Caco-2 (cell line): ENCODE results near the gene CEACAM18. TPM values are rescaled to one million over a fixed set of nuclear protein-coding genes. Genes with fewer than 3 reads are reported as not detected.

Source experiments
- BruUV-seq: library from RNA; stranded (reverse); fragments of 400-500 nt; replicated peaks from 2 replicates; lab custom pipeline; 2021; lab: Mats Ljungman, UMichigan
- CTCF ChIA-PET: fragments of 300-600 bp; sonication (Branson Sonifier 250); formaldehyde crosslinking; loops from one replicate; lab custom pipeline; 2022; ENCODE audit warnings: antibody characterized with exemption; lab: Charles Lee
- POLR2A ChIA-PET: fragments of 300-600 bp; sonication (Branson Sonifier 250); formaldehyde crosslinking; loops from one replicate; lab custom pipeline; 2022; ENCODE audit warnings: antibody characterized with exemption; lab: Charles Lee
- DNase-seq, 2 experiments: peaks; one replicate each; pipeline versions ENCODE4 v3.0.0 to v3.0.0-alpha.2; 2020 to 2022
- H3K27me3 ChIP-seq: replicated peaks from 2 replicates; pipeline ENCODE4 v1.6.0; 2011; ENCODE audit warnings: low read length; ENCODE audit not compliant: control insufficient read depth, insufficient read depth
- H3K36me3 ChIP-seq: 2 replicates; pipeline ENCODE4 v1.5.1; 2011; ENCODE audit warnings: low read length; ENCODE audit not compliant: control insufficient read depth, insufficient read depth
- H3K4me1 ChIP-seq: fragments of 250-450 bp; sonication (Bioruptor Pico); 2 replicates; pipeline ENCODE4 v1.5.1; 2020; ENCODE audit warnings: mild to moderate bottlenecking
- H3K4me3 ChIP-seq: 2 replicates; pipeline ENCODE4 v1.5.1; 2011; ENCODE audit warnings: low read depth, mild to moderate bottlenecking, control low read depth, low read length
- H3K9me3 ChIP-seq: fragments of 250-450 bp; sonication (Bioruptor Pico); 2 replicates; pipeline ENCODE4 v1.5.1; 2020; ENCODE audit warnings: mild to moderate bottlenecking, moderate library complexity
- H3K27ac Mint-ChIP-seq: one replicate; pipeline ENCODE4 v1.8.0; 2022; ENCODE audit warnings: mixed read lengths; ENCODE audit not compliant: unreplicated experiment
- H3K27me3 Mint-ChIP-seq: one replicate; pipeline ENCODE4 v1.8.0; 2022; ENCODE audit warnings: mixed read lengths; ENCODE audit not compliant: insufficient read depth, unreplicated experiment
- H3K36me3 Mint-ChIP-seq: one replicate; pipeline ENCODE4 v1.8.0; 2022; ENCODE audit warnings: mild to moderate bottlenecking, mixed read lengths; ENCODE audit not compliant: insufficient read depth, unreplicated experiment
- H3K4me1 Mint-ChIP-seq: one replicate; pipeline ENCODE4 v1.8.0; 2022; ENCODE audit warnings: low read depth, mixed read lengths; ENCODE audit not compliant: unreplicated experiment
- H3K4me3 Mint-ChIP-seq: one replicate; pipeline ENCODE4 v1.8.0; 2022; ENCODE audit warnings: mild to moderate bottlenecking, moderate library complexity, mixed read lengths; ENCODE audit not compliant: unreplicated experiment
- H3K9me3 Mint-ChIP-seq: one replicate; pipeline ENCODE4 v1.8.0; 2022; ENCODE audit warnings: mixed read lengths; ENCODE audit not compliant: unreplicated experiment
- CTCF ChIP-seq, 2 experiments: fragments of 200-600 bp in 1 of 2; IDR thresholded peaks; 1 replicate in 1 of 2; 2 replicates in 1 of 2; pipeline versions ENCODE4 v1.5.1 to v1.8.0; 2011 to 2022; ENCODE audit warnings: antibody characterized with exemption in 1 of 2, control low read depth in 1 of 2, inconsistent platforms in 1 of 2, low read depth in 1 of 2, low read length in 1 of 2, mild to moderate bottlenecking in 1 of 2, moderate library complexity in 1 of 2; ENCODE audit not compliant: insufficient read depth in 1 of 2, severe bottlenecking in 1 of 2, unreplicated experiment in 1 of 2
- intact Hi-C: fragments of 100-400 bp; cut with micrococcal nuclease; formaldehyde crosslinking; loops from one replicate; pipeline ENCODE4 v1.10.0; 2022; ENCODE audit not compliant: unreplicated experiment
- total RNA-seq: library from RNA; stranded (reverse); gene quantifications from 2 replicates; pipeline ENCODE4 v1.2.3, GENCODE V29; 2022

CEACAM18 gene
- total RNA-seq, 1 experiment from 2014 or later: not detected

DNA sequence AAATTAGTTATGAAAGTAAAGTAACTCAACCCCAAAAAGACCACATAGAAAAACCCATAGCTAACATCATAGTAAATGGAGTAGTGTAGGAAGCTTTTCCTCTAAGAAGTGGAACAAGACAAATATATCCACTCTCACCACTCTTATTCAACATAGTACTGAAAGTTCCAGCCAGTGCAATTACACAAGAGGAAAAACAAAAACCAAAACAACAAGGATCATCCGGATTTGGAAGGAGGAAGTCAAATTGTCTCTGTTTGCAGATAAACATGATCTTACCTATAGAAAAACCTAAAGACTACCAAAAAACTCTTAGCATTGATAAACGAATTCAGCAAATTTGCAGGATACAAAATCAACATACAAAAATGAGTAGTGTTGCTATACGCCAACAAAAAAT, 11.6 kb upstream of the CEACAM18 start:
- H3K9me3 Mint-ChIP-seq: no peaks in the 10 kb centered on the region
- BruUV-seq: no TSS peak
- peaks cover 14% of the 10 kb centered on the region for H3K27me3 Mint-ChIP-seq
- no peak overlapping the region for H3K27ac Mint-ChIP-seq
- POLR2A ChIA-PET: no interaction called here
- Histone ChIP-seq H3K36me3 (no peaks in the 10 kb centered on the region), H3K4me3 (no peak overlapping the region), H3K9me3 (no peaks in the 10 kb centered on the region), H3K4me1 (no peaks in the 10 kb centered on the region), H3K27me3 (no peaks in the 10 kb centered on the region)
- no peak for DNase-seq
- TF ChIP-seq CTCF (IDR thresholded peaks at IDR 0.05; ENCODE audit: insufficient read depth in 1 of 2, low read depth in 1 of 2, low read length in 1 of 2, severe bottlenecking in 1 of 2, unreplicated experiment in 1 of 2): no peak
- CTCF ChIA-PET: no interaction called here
- H3K36me3 Mint-ChIP-seq: no peaks in the 10 kb centered on the region
- intact Hi-C loops: no loop called here
- H3K4me3 Mint-ChIP-seq: no peak overlapping the region
- no peaks in the 10 kb centered on the region for H3K4me1 Mint-ChIP-seq

GRCh38 chr19:51467864-51468544, 10.3 kb upstream of the CEACAM18 start:
- ChIA-PET CTCF (no interaction called here), POLR2A (interaction anchor here (0.5 kb wide), 1 partner anchor 129 kb away, joined by 3 read pairs; no protein-coding TSS in a partner anchor)
- Histone ChIP-seq H3K36me3 (no peaks in the 10 kb centered on the region), H3K27me3 (no peaks in the 10 kb centered on the region), H3K4me3 (no peak overlapping the region), H3K4me1 (peaks cover under 1% of the 10 kb centered on the region), H3K9me3 (no peaks in the 10 kb centered on the region)
- intact Hi-C loops: no loop called here
- no peak overlapping the region for H3K27ac Mint-ChIP-seq
- BruUV-seq: no TSS peak
- H3K4me1 Mint-ChIP-seq: no peaks in the 10 kb centered on the region
- no peaks in the 10 kb centered on the region for H3K36me3 Mint-ChIP-seq
- H3K27me3 Mint-ChIP-seq: peaks cover 14% of the 10 kb centered on the region
- H3K9me3 Mint-ChIP-seq: no peaks in the 10 kb centered on the region
- DNase-seq: no peak
- TF ChIP-seq CTCF (IDR thresholded peaks at IDR 0.05; ENCODE audit: insufficient read depth in 1 of 2, low read depth in 1 of 2, low read length in 1 of 2, severe bottlenecking in 1 of 2, unreplicated experiment in 1 of 2): no peak
- H3K4me3 Mint-ChIP-seq: no peak overlapping the region

GRCh38 chr19:51468545-51468920, 9.8 kb upstream of the CEACAM18 start:
- peaks cover 6% of the 10 kb centered on the region for H3K4me1 ChIP-seq
- no TSS peak for BruUV-seq
- Mint-ChIP-seq H3K4me3 (no peak overlapping the region), H3K36me3 (no peaks in the 10 kb centered on the region), H3K9me3 (no peaks in the 10 kb centered on the region), H3K4me1 (no peaks in the 10 kb centered on the region), H3K27ac (no peak overlapping the region), H3K27me3 (peaks cover 14% of the 10 kb centered on the region)
- ChIA-PET CTCF (no interaction called here), POLR2A (no interaction called here)
- intact Hi-C loops: no loop called here
- no peak for TF ChIP-seq CTCF (IDR thresholded peaks at IDR 0.05; ENCODE audit: insufficient read depth in 1 of 2, low read depth in 1 of 2, low read length in 1 of 2, severe bottlenecking in 1 of 2, unreplicated experiment in 1 of 2)
- H3K4me3 ChIP-seq: no peak overlapping the region
- no peak for DNase-seq
- no peaks in the 10 kb centered on the region for H3K27me3 ChIP-seq
- no peaks in the 10 kb centered on the region for H3K36me3 ChIP-seq
- H3K9me3 ChIP-seq: no peaks in the 10 kb centered on the region
